Liver (tissue), 9 donors: ENCODE data around the gene MOB3B. TPM values are rescaled to one million over a fixed set of nuclear protein-coding genes. Genes with fewer than 3 reads are reported as not detected.

ENCODE experiments used
- DNase-seq: peaks from one replicate; pipeline ENCODE4 v3.0.0-alpha.2; 2017; ENCODE audit warnings: low spot score
- H3K27ac ChIP-seq, 2 donors: one replicate each; pipeline ENCODE4 v1.7.0; 2013; ENCODE audit warnings: inconsistent platforms in 2 of 2, low read length in 2 of 2, control low read depth in 1 of 2, low read depth in 1 of 2, mild to moderate bottlenecking in 1 of 2
- H3K27me3 ChIP-seq, 4 donors: one replicate each; pipeline versions ENCODE4 v1.6.1 to v1.7.0; 2013; ENCODE audit warnings: low read length in 3 of 4, inconsistent platforms in 1 of 4, mild to moderate bottlenecking in 1 of 4, moderate library complexity in 1 of 4; ENCODE audit not compliant: control insufficient read depth in 4 of 4, insufficient read depth in 4 of 4
- H3K36me3 ChIP-seq, 4 donors: one replicate each; pipeline versions ENCODE4 v1.6.1 to v1.7.0; 2013; ENCODE audit warnings: low read length in 3 of 4, mild to moderate bottlenecking in 3 of 4, low read depth in 1 of 4, moderate library complexity in 1 of 4; ENCODE audit not compliant: control insufficient read depth in 4 of 4, insufficient read depth in 3 of 4
- H3K4me1 ChIP-seq, 4 donors: one replicate each; pipeline versions ENCODE4 v1.6.1 to v1.7.0; 2013; ENCODE audit warnings: low read length in 3 of 4, mild to moderate bottlenecking in 3 of 4, moderate library complexity in 1 of 4; ENCODE audit not compliant: control insufficient read depth in 4 of 4, insufficient read depth in 4 of 4
- H3K4me3 ChIP-seq, 3 donors: one replicate each; pipeline versions ENCODE4 v1.6.1 to v1.7.0; 2013; ENCODE audit warnings: low read length in 3 of 3, control low read depth in 1 of 3, low read depth in 1 of 3, mild to moderate bottlenecking in 1 of 3
- H3K9ac ChIP-seq, 2 donors: one replicate each; pipeline ENCODE4 v1.7.0; 2013; ENCODE audit warnings: low read length in 2 of 2, mild to moderate bottlenecking in 2 of 2, moderate library complexity in 2 of 2, control low read depth in 1 of 2, low read depth in 1 of 2
- H3K9me3 ChIP-seq, 4 donors: one replicate each; pipeline versions ENCODE4 v1.6.1 to v1.7.0; 2013; ENCODE audit warnings: low read length in 3 of 4; ENCODE audit not compliant: control insufficient read depth in 4 of 4
- ATF3 ChIP-seq: IDR thresholded peaks from 2 replicates; pipeline ENCODE4 v1.6.1; 2016; ENCODE audit warnings: antibody characterized with exemption
- CTCF ChIP-seq: fragments of 150-350 bp; IDR thresholded peaks from 2 replicates; pipeline ENCODE4 v1.5.1; 2017; ENCODE audit warnings: improper control_type of control experiment, low read depth, low read length; ENCODE audit not compliant: missing input control
- EGR1 ChIP-seq, 2 donors: IDR thresholded peaks; 2 replicates each; pipeline ENCODE4 v1.6.1; 2016 to 2018; ENCODE audit warnings: antibody characterized with exemption in 2 of 2, low read depth in 2 of 2
- FOXA1 ChIP-seq: IDR thresholded peaks from 2 replicates; pipeline ENCODE4 v1.6.1; 2016; ENCODE audit warnings: antibody characterized with exemption
- FOXA2 ChIP-seq: IDR thresholded peaks from 2 replicates; pipeline ENCODE4 v1.6.1; 2016; ENCODE audit warnings: antibody characterized with exemption
- GABPA ChIP-seq, 2 donors: IDR thresholded peaks in 1 of 2; conservative IDR thresholded peaks in 1 of 2; 2 replicates each; pipeline ENCODE4 v1.6.1; 2016; ENCODE audit warnings: antibody characterized with exemption in 2 of 2, mild to moderate bottlenecking in 1 of 2, moderate library complexity in 1 of 2
- HNF4A ChIP-seq, 2 donors: conservative IDR thresholded peaks; 2 replicates each; pipeline ENCODE4 v1.6.1; 2016; ENCODE audit warnings: antibody characterized with exemption in 2 of 2, mild to moderate bottlenecking in 2 of 2
- HNF4G ChIP-seq: IDR thresholded peaks from 2 replicates; pipeline ENCODE4 v1.6.1; 2016; ENCODE audit warnings: antibody characterized with exemption
- JUND ChIP-seq, 2 donors: IDR thresholded peaks; 2 replicates each; pipeline ENCODE4 v1.6.1; 2016; ENCODE audit warnings: antibody characterized with exemption in 2 of 2
- MAX ChIP-seq: IDR thresholded peaks from 2 replicates; pipeline ENCODE4 v1.6.1; 2016; ENCODE audit warnings: antibody characterized with exemption
- NR2F2 ChIP-seq: IDR thresholded peaks from 2 replicates; pipeline ENCODE4 v1.6.1; 2016; ENCODE audit warnings: antibody characterized with exemption
- RAD21 ChIP-seq, 2 donors: IDR thresholded peaks; 2 replicates each; pipeline ENCODE4 v1.6.1; 2016; ENCODE audit warnings: antibody characterized with exemption in 2 of 2, mild to moderate bottlenecking in 2 of 2
- REST ChIP-seq: IDR thresholded peaks from 2 replicates; pipeline ENCODE4 v1.6.1; 2016; ENCODE audit warnings: antibody characterized with exemption, mild to moderate bottlenecking
- RXRA ChIP-seq, 2 donors: IDR thresholded peaks; 2 replicates each; pipeline ENCODE4 v1.6.1; 2017 to 2018; ENCODE audit warnings: antibody characterized with exemption in 2 of 2, mild to moderate bottlenecking in 1 of 2
- SP1 ChIP-seq: IDR thresholded peaks from 2 replicates; pipeline ENCODE4 v1.6.1; 2018; ENCODE audit warnings: antibody characterized with exemption, mild to moderate bottlenecking
- TAF1 ChIP-seq: conservative IDR thresholded peaks from 2 replicates; pipeline ENCODE4 v1.6.1; 2016; ENCODE audit warnings: antibody characterized with exemption, mild to moderate bottlenecking
- YY1 ChIP-seq: IDR thresholded peaks from 2 replicates; pipeline ENCODE4 v1.6.1; 2016; ENCODE audit warnings: antibody characterized with exemption, mild to moderate bottlenecking
- ZBTB33 ChIP-seq: IDR thresholded peaks from 2 replicates; pipeline ENCODE4 v1.6.1; 2016; ENCODE audit warnings: antibody characterized with exemption
- WGBS: extraction: QIAGEN DNeasy Blood & Tissue Kit; methylation state at CpG from one replicate; pipeline ENCODE4 v1.1.7; 2013; 5-methylcytosine and 5-hydroxymethylcytosine counted together
- polyA plus RNA-seq, 2 donors: library from polyadenylated mRNA; stranded (reverse) in 1 of 2; unstranded in 1 of 2; fragments of 200-250 nt in 1 of 2; fragments of >200 nt in 1 of 2; fragmentation: Nextera tagmentation in 1 of 2; extraction: Ambion mirVana in 1 of 2; gene quantifications; one replicate each; pipeline versions ENCODE4 v1.2.1 to v1.2.3, GENCODE V29; 2013 to 2015
- total RNA-seq, 2 donors: library from RNA; depleted of rRNA; stranded (reverse); fragments of >200 nt; gene quantifications; one replicate each; pipeline ENCODE4 v1.2.3, GENCODE V29; 2014
- donor health status: healthy.
- donor health status: healthy.
- donor health status: healthy.
- donor health status: healthy.
- donor health status: healthy.

The MOB3B gene
- total and polyA plus RNA-seq, 4 donors: 0.36 to 1.1 (median 0.76) TPM

GRCh38 chr9:27352457-27353165 is 177.0 kb downstream of the MOB3B start:
- Histone ChIP-seq H3K9me3 (no peaks in the 10 kb centered on the region), H3K4me1 (no peaks in the 10 kb centered on the region), H3K4me3 (no peak overlapping the region), H3K9ac (no peak overlapping the region), H3K27me3 (no peaks in the 10 kb centered on the region), H3K27ac (no peak overlapping the region), H3K36me3 (no peaks in the 10 kb centered on the region)
- WGBS: 90% methylated on average over 5 of the region's 5 CpGs
- no peak for DNase-seq
- TF ChIP-seq YY1 (no peak), HNF4G (no peak)

GRCh38 chr9:27351438-27351837 is 178.2 kb downstream of the MOB3B start:
- no peak overlapping the region for H3K27ac ChIP-seq
- 82% methylated on average over 2 of the region's 2 CpGs for WGBS
- no peak overlapping the region for H3K4me3 ChIP-seq

GRCh38 chr9:27350382-27350976 is 179.1 kb downstream of the MOB3B start:
- Histone ChIP-seq H3K9me3 (no peaks in the 10 kb centered on the region), H3K27me3 (no peaks in the 10 kb centered on the region), H3K27ac (no peak overlapping the region), H3K9ac (no peak overlapping the region), H3K4me1 (no peaks in the 10 kb centered on the region), H3K4me3 (no peak overlapping the region), H3K36me3 (no peaks in the 10 kb centered on the region)
- 95% methylated on average over 5 of the region's 5 CpGs for WGBS
- TF ChIP-seq REST (no peak), HNF4G (no peak), CTCF (no peak), ZBTB33 (no peak), HNF4A (conservative IDR thresholded peaks at IDR 0.05) (no peak), EGR1 (IDR thresholded peaks at IDR 0.05; ENCODE audit: low read depth in 2 of 2) (no peak), FOXA2 (no peak), SP1 (no peak), NR2F2 (no peak), RXRA (IDR thresholded peaks at IDR 0.05) (no peak), MAX (no peak), JUND (IDR thresholded peaks at IDR 0.05) (no peak), FOXA1 (no peak), YY1 (no peak), TAF1 (no peak), RAD21 (IDR thresholded peaks at IDR 0.05) (no peak), ATF3 (no peak)
- no peak for DNase-seq

More at GRCh38 chr9:27351438-27351837, 178.2 kb downstream of the MOB3B start:
- Histone ChIP-seq H3K9ac (no peak overlapping the region), H3K27me3 (no peaks in the 10 kb centered on the region), H3K4me1 (no peaks in the 10 kb centered on the region), H3K9me3 (no peaks in the 10 kb centered on the region), H3K36me3 (no peaks in the 10 kb centered on the region)
- peak; percentile 43 for TF ChIP-seq NR2F2
- TF ChIP-seq GABPA (IDR thresholded peaks at IDR 0.05 in 1 of 2, conservative IDR thresholded peaks at IDR 0.05 in 1 of 2): no peak
- no peak for DNase-seq
